ENCODE measurements around the gene IL6. TPM values are rescaled to one million over a fixed set of nuclear protein-coding genes. Genes with fewer than 3 reads are reported as not detected.

The IL6 gene
- total and polyA plus RNA-seq, 9 of the 15 experiments (the other 6 are each of a cell fraction or from before 2014, with no cell fraction given), result 0.76 to 2.9 (median 1.5) TPM

- TF ChIP-seq ZNF280B (CRISPR knock-in tag; IDR thresholded peaks at IDR 0.05) (no peak), NFIX (CRISPR knock-in tag; IDR thresholded peaks at IDR 0.05; ENCODE audit: low read depth) (no peak), SRSF1 (IDR thresholded peaks at IDR 0.05; ENCODE audit: low read depth, low read length) (no peak), ZKSCAN3 (CRISPR knock-in tag; IDR thresholded peaks at IDR 0.05) (no peak), PBX2 (CRISPR knock-in tag; IDR thresholded peaks at IDR 0.05; ENCODE audit: low read depth) (no peak; the same call in none of the 2 replicates), PBX2 (tag; conservative IDR thresholded peaks at IDR 0.05; ENCODE audit: low read depth) (peak; percentile 88), SMAD2 (IDR thresholded peaks at IDR 0.05; ENCODE audit: low read depth, low read length) (no peak), CEBPZ (IDR thresholded peaks at IDR 0.05; ENCODE audit: borderline replicate concordance, low read depth, low read length) (no peak), RNF2 (IDR thresholded peaks at IDR 0.05) (peak; percentile 74; the same call in 1 of the 2 replicates), MEF2D (tag; conservative IDR thresholded peaks at IDR 0.05; ENCODE audit: low read depth) (0 out of 2 replicates have a peak, but pooled peaks have one; percentile 34), ZNF518B (CRISPR knock-in tag; IDR thresholded peaks at IDR 0.05) (no peak), MTA2 (IDR thresholded peaks at IDR 0.05; ENCODE audit: low read depth) (peak; percentile 59; the same call in 1 of the 2 replicates), SOX6 (IDR thresholded peaks at IDR 0.05) (peak; percentile 77; the same call in 1 of the 2 replicates), NCOA2 (IDR thresholded peaks at IDR 0.05; ENCODE audit: partially characterized antibody in 2 of 2) (no peak), ZNF75A (CRISPR knock-in tag; IDR thresholded peaks at IDR 0.05) (0 out of 2 replicates have a peak, but pooled peaks have one; percentile 17), EHMT2 (IDR thresholded peaks at IDR 0.05) (peak; percentile 69; the same call in 1 of the 2 replicates), ZNF766 (CRISPR knock-in tag; conservative IDR thresholded peaks at IDR 0.05) (peak; percentile 65)
Measured at GRCh38 chr7:22680482-22680911, 46.5 kb upstream of the IL6 start (continued).
